K562 (cell line): ENCODE results near the gene COX6B2. TPM values are rescaled to one million over a fixed set of nuclear protein-coding genes. Genes with fewer than 3 reads are reported as not detected.

ENCODE experiments used
- ARID3B ChIP-seq: fragments of 250-450 bp; sonication (Bioruptor Pico); IDR thresholded peaks from 2 replicates; pipeline ENCODE4 v1.4.0; 2020; ENCODE audit warnings: borderline replicate concordance
- CREB1 ChIP-seq, 2 experiments: sonication (generic) in 1 of 2; formaldehyde crosslinking in 1 of 2; IDR thresholded peaks; 2 replicates each; pipeline versions ENCODE4 v1.6.1 to v1.8.0; 2012 to 2022; ENCODE audit warnings: inconsistent platforms in 1 of 2, mild to moderate bottlenecking in 1 of 2, missing genetic modification reagents in 1 of 2, moderate library complexity in 1 of 2
- CREB3L1 ChIP-seq: fragments of 450-650 bp; IDR thresholded peaks from 2 replicates; pipeline ENCODE4 v1.6.1; 2014; ENCODE audit warnings: low read depth, mild to moderate bottlenecking, moderate library complexity, borderline replicate concordance
- EZH2 ChIP-seq: IDR thresholded peaks from 2 replicates; pipeline ENCODE4 v1.6.1; 2012; ENCODE audit warnings: low read depth, mild to moderate bottlenecking, inconsistent platforms, low read length, borderline replicate concordance
- FOXM1 ChIP-seq, 2 experiments: fragments of 450-650 bp in 1 of 2; sonication (generic) in 1 of 2; formaldehyde crosslinking in 1 of 2; IDR thresholded peaks; 2 replicates each; pipeline versions ENCODE4 v1.6.1 to v1.9.0; 2017 to 2022; ENCODE audit warnings: low read depth in 2 of 2, mild to moderate bottlenecking in 2 of 2, missing genetic modification reagents in 1 of 2, moderate library complexity in 1 of 2
- GTF2E2 ChIP-seq: fragments of 200-800 bp; sonication (Bioruptor generic); IDR thresholded peaks from 2 replicates; pipeline ENCODE4 v1.6.1; 2016; ENCODE audit warnings: missing genetic modification characterization, missing compliant biosample characterization
- GTF2F1 ChIP-seq: IDR thresholded peaks from 2 replicates; pipeline ENCODE4 v1.6.1; 2011; ENCODE audit warnings: low read depth, low read length, improper control_type of control experiment
- HOMEZ ChIP-seq: fragments of 250-450 bp; sonication (Bioruptor Pico); IDR thresholded peaks from 2 replicates; pipeline ENCODE4 v1.4.0; 2020; ENCODE audit warnings: mild to moderate bottlenecking, moderate library complexity
- MAX ChIP-seq: sonication (generic); formaldehyde crosslinking; IDR thresholded peaks from 2 replicates; pipeline ENCODE4 v1.9.0; 2022; ENCODE audit warnings: mild to moderate bottlenecking, missing genetic modification reagents
- MEIS2 ChIP-seq: fragments of 450-650 bp; IDR thresholded peaks from 2 replicates; pipeline ENCODE4 v1.6.1; 2014; ENCODE audit warnings: mild to moderate bottlenecking; ENCODE audit not compliant: partially characterized antibody
- MIER1 ChIP-seq: fragments of 450-650 bp; IDR thresholded peaks from 2 replicates; pipeline ENCODE4 v1.6.1; 2016; ENCODE audit warnings: antibody characterized with exemption, mild to moderate bottlenecking, low read depth
- MLX ChIP-seq, 2 experiments: fragments of 450-650 bp in 1 of 2; sonication (generic) in 1 of 2; formaldehyde crosslinking; conservative IDR thresholded peaks; 2 replicates each; pipeline versions ENCODE4 v1.4.0 to v1.8.1; 2020 to 2022; ENCODE audit warnings: mild to moderate bottlenecking in 1 of 2, missing genetic modification reagents in 1 of 2
- MXI1 ChIP-seq: IDR thresholded peaks from 2 replicates; pipeline ENCODE4 v1.6.1; 2011; ENCODE audit warnings: low read depth, mild to moderate bottlenecking, improper control_type of control experiment, low read length
- NELFE ChIP-seq: IDR thresholded peaks from 2 replicates; pipeline ENCODE4 v1.6.1; 2011; ENCODE audit warnings: mild to moderate bottlenecking; ENCODE audit not compliant: insufficient read depth, insufficient read length
- RFX7 ChIP-seq: fragments of 250-450 bp; sonication (Bioruptor Pico); IDR thresholded peaks from 2 replicates; pipeline ENCODE4 v1.5.1; 2021; ENCODE audit warnings: mild to moderate bottlenecking
- ZBTB2 ChIP-seq: fragments of 450-650 bp; IDR thresholded peaks from 2 replicates; pipeline ENCODE4 v1.6.1; 2016; ENCODE audit warnings: antibody characterized with exemption
- ZBTB7A ChIP-seq: IDR thresholded peaks from 2 replicates; pipeline ENCODE4 v1.6.1; 2011; ENCODE audit warnings: low read depth, mild to moderate bottlenecking, low read length, moderate library complexity, borderline replicate concordance; ENCODE audit not compliant: control insufficient read depth
- ZNF263 ChIP-seq: sonication (generic); formaldehyde crosslinking; IDR thresholded peaks from 2 replicates; pipeline ENCODE4 v1.8.0; 2022; ENCODE audit warnings: mild to moderate bottlenecking, missing genetic modification reagents, borderline replicate concordance
- ZNF586 ChIP-seq: fragments of 450-650 bp; formaldehyde crosslinking; conservative IDR thresholded peaks from 2 replicates; pipeline ENCODE4 v1.4.0; 2020; ENCODE audit warnings: mild to moderate bottlenecking, moderate library complexity
- polyA plus RNA-seq, 8 experiments: library from polyadenylated mRNA; depleted of rRNA in 4 of 8; stranded (reverse) in 5 of 8; unstranded in 3 of 8; fragments of >200 nt; fragmentation: Nextera tagmentation in 2 of 8; fragmentation: Illumina TruSeq in 1 of 8; extraction: Ambion mirVana in 2 of 8; extraction: Trizol in 1 of 8; gene quantifications; 2 replicates each; pipeline versions ENCODE4 v1.2.1 to v1.2.3, GENCODE V29; 2011 to 2014; ENCODE audit warnings: inconsistent platforms in 1 of 8, missing spikeins in 1 of 8
- total RNA-seq, 7 experiments: library from RNA; depleted of rRNA in 6 of 7; stranded (reverse); fragments of >200 nt in 6 of 7; fragmentation: Illumina TruSeq in 2 of 7; extraction: Trizol in 2 of 7; gene quantifications; 2 replicates each; pipeline versions ENCODE4 v1.2.1 to v1.2.3, GENCODE V29; 2011 to 2021; ENCODE audit warnings: low replicate concordance in 1 of 7

The COX6B2 gene
- total and polyA plus RNA-seq, 9 of the 15 experiments (the other 6 are each of a cell fraction or from before 2014, with no cell fraction given), result 0.40 to 2.5 (median 0.83) TPM

- TF ChIP-seq HOMEZ (CRISPR knock-in tag) (no peak), MXI1 (peak; percentile 83), ZBTB7A (no peak), MLX (CRISPR knock-in tag; conservative IDR thresholded peaks at IDR 0.05) (no peak), ZNF586 (no peak), ZBTB2 (no peak), ZNF263 (CRISPR knock-in tag) (no peak; the same call in 1 of the 2 replicates), ARID3B (CRISPR knock-in tag) (no peak), CREB3L1 (0 out of 2 replicates have a peak, but pooled peaks have one; percentile 19), MAX (CRISPR knock-in tag) (no peak), EZH2 (no peak), CREB1 (IDR thresholded peaks at IDR 0.05) (peak; percentile 96), CREB1 (CRISPR knock-in tag; IDR thresholded peaks at IDR 0.05) (peak; percentile 96), MIER1 (no peak), MEIS2 (peak; percentile 72), NELFE (no peak), GTF2E2 (tag) (no peak), FOXM1 (IDR thresholded peaks at IDR 0.05; ENCODE audit: low read depth) (peak; percentile 40; the same call in 1 of the 2 replicates), FOXM1 (CRISPR knock-in tag; IDR thresholded peaks at IDR 0.05; ENCODE audit: low read depth) (no peak), RFX7 (CRISPR knock-in tag) (no peak), GTF2F1 (peak; percentile 12; the same call in 1 of the 2 replicates)
Measured at GRCh38 chr19:55339105-55339888, 15.2 kb downstream of the COX6B2 start, which contains the start of gene KMT5C (continued).
